K562 (cell line): Measurements from ENCODE around the gene KRT85.

Source experiments
- ARID1B ChIP-seq: fragments of 450-650 bp; IDR thresholded peaks from 2 replicates; pipeline ENCODE4 v1.6.1; 2016; ENCODE audit warnings: antibody characterized with exemption, mild to moderate bottlenecking, inconsistent platforms
- BACH1 ChIP-seq: fragments of 200-800 bp; sonication (Bioruptor generic); IDR thresholded peaks from 2 replicates; pipeline ENCODE4 v1.6.1; 2016; ENCODE audit warnings: missing genetic modification characterization, missing compliant biosample characterization
- MEF2D ChIP-seq: conservative IDR thresholded peaks from 2 replicates; pipeline ENCODE4 v1.6.1; 2016; ENCODE audit warnings: low read depth, missing genetic modification characterization, missing compliant biosample characterization
- ZNF589 ChIP-seq: fragments of 200-800 bp; sonication (Bioruptor generic); IDR thresholded peaks from 2 replicates; pipeline ENCODE4 v1.6.1; 2016; ENCODE audit warnings: low read depth, missing genetic modification characterization, missing compliant biosample characterization
- TF ChIP-seq, protein P1 (sequence below): fragments of 450-650 bp; formaldehyde crosslinking; IDR thresholded peaks from 2 replicates; pipeline ENCODE4 v1.4.0; 2020; ENCODE audit warnings: mild to moderate bottlenecking, moderate library complexity

DNA sequence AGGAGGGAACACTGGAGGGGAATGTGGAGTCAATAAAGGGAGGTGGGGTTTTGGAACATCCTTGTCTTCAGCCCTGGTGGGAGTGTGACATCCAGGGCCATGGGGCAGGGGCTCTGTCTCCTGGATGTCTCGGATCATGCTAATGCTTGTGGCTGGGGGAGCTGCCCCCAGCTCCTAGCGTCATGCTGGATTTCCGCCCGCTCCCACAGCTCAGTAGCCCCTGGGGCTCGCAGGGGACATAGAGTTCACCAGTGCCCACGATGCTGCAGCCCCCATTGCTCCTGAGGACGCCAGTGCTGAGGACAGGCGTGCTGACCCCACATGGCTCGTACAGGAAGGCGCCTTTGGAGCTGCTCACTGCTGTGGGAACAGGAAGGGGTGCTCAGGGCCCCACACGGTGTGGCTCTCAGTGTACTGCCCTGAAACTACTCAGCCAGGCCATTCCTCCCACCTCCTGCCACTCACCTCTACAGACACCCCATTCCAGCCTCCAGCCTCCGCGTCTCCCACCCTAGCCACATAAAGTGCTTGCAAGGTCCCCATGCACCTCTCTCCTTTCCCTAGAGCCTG is 27.6 kb upstream of the KRT85 start:
- TF ChIP-seq, protein P1, sequence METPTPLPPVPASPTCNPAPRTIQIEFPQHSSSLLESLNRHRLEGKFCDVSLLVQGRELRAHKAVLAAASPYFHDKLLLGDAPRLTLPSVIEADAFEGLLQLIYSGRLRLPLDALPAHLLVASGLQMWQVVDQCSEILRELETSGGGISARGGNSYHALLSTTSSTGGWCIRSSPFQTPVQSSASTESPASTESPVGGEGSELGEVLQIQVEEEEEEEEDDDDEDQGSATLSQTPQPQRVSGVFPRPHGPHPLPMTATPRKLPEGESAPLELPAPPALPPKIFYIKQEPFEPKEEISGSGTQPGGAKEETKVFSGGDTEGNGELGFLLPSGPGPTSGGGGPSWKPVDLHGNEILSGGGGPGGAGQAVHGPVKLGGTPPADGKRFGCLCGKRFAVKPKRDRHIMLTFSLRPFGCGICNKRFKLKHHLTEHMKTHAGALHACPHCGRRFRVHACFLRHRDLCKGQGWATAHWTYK (CRISPR knock-in tag): no peak
- no peak for TF ChIP-seq ARID1B
- no peak for TF ChIP-seq MEF2D (tag)
- no peak for TF ChIP-seq ZNF589 (CRISPR knock-in tag)
- no peak for TF ChIP-seq BACH1 (tag)
